ENCODE results near the gene SDC4. TPM values are rescaled to one million over a fixed set of nuclear protein-coding genes. Genes with fewer than 3 reads are reported as not detected.

SDC4 gene
- total RNA-seq, 1 donor from 2014 or later = 62.6 TPM

- intact Hi-C loops (cut with DNase I) = no loop called here
Measured at GRCh38 chr20:45391559-45391958, 43.3 kb upstream of the SDC4 start.

GRCh38 chr20:45390931-45391330 is 42.7 kb upstream of the SDC4 start:
- TF ChIP-seq, protein P1, sequence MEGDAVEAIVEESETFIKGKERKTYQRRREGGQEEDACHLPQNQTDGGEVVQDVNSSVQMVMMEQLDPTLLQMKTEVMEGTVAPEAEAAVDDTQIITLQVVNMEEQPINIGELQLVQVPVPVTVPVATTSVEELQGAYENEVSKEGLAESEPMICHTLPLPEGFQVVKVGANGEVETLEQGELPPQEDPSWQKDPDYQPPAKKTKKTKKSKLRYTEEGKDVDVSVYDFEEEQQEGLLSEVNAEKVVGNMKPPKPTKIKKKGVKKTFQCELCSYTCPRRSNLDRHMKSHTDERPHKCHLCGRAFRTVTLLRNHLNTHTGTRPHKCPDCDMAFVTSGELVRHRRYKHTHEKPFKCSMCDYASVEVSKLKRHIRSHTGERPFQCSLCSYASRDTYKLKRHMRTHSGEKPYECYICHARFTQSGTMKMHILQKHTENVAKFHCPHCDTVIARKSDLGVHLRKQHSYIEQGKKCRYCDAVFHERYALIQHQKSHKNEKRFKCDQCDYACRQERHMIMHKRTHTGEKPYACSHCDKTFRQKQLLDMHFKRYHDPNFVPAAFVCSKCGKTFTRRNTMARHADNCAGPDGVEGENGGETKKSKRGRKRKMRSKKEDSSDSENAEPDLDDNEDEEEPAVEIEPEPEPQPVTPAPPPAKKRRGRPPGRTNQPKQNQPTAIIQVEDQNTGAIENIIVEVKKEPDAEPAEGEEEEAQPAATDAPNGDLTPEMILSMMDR (IDR thresholded peaks at IDR 0.05) = no peak
- TF ChIP-seq POLR2AphosphoS5 (IDR thresholded peaks at IDR 0.05; ENCODE audit: insufficient read depth in 1 of 2, low read depth in 1 of 2) = no peak
- TF ChIP-seq POLR2A (IDR thresholded peaks at IDR 0.05) = no peak
- H3K4me1 ChIP-seq = no peaks in the 10 kb centered on the region
- H3K4me3 ChIP-seq = no peak overlapping the region
- no peak overlapping the region for H3K27ac ChIP-seq
- H3K9me3 ChIP-seq = no peaks in the 10 kb centered on the region
- DNase-seq (ENCODE audit: extremely low spot score in 2 of 2) = no peak
- no peaks in the 10 kb centered on the region for H3K36me3 ChIP-seq
- intact Hi-C loops (cut with DNase I) = no loop called here
- H3K27me3 ChIP-seq = no peaks in the 10 kb centered on the region

More at GRCh38 chr20:45391559-45391958, 43.3 kb upstream of the SDC4 start:
- Histone ChIP-seq H3K4me3 (no peak overlapping the region), H3K27ac (no peak overlapping the region), H3K9me3 (no peaks in the 10 kb centered on the region), H3K4me1 (no peaks in the 10 kb centered on the region), H3K36me3 (no peaks in the 10 kb centered on the region), H3K27me3 (no peaks in the 10 kb centered on the region)
- DNase-seq (ENCODE audit: extremely low spot score in 2 of 2) = no peak
- no peak for TF ChIP-seq POLR2A (IDR thresholded peaks at IDR 0.05)
- TF ChIP-seq POLR2AphosphoS5 (IDR thresholded peaks at IDR 0.05; ENCODE audit: insufficient read depth in 1 of 2, low read depth in 1 of 2) = no peak
- TF ChIP-seq, protein P1 (IDR thresholded peaks at IDR 0.05) = no peak

- intact Hi-C loops (cut with DNase I) = no loop called here
Measured at GRCh38 chr20:45387274-45387673, 39.0 kb upstream of the SDC4 start.

GRCh38 chr20:45378191-45378590 is 30.0 kb upstream of the SDC4 start, which contains the start of gene TP53TG5:
Gene TP53TG5 (minus strand): TSS chr20:45378325. CDS start chr20:45378236, 89 bp downstream.
- DNase-seq (ENCODE audit: extremely low spot score in 2 of 2) = peak in 1 of 2 donors; percentile 62
- intact Hi-C loops (cut with DNase I) = no loop called here
- H3K4me3 ChIP-seq = no peak within 1 kb of the TSS
- peaks cover 5% of the 10 kb centered on the region for H3K4me1 ChIP-seq
- no peaks in the 10 kb centered on the region for H3K9me3 ChIP-seq
- TF ChIP-seq POLR2AphosphoS5 (IDR thresholded peaks at IDR 0.05; ENCODE audit: insufficient read depth in 1 of 2, low read depth in 1 of 2) (no peak), POLR2A (IDR thresholded peaks at IDR 0.05) (no peak)
- TF ChIP-seq, protein P1 (IDR thresholded peaks at IDR 0.05) = no peak
- no peak within 1 kb of the TSS for H3K27ac ChIP-seq
- H3K27me3 ChIP-seq = no peaks in the 10 kb centered on the region
- H3K36me3 ChIP-seq = no peaks in the 10 kb centered on the region

More at GRCh38 chr20:45387274-45387673, 39.0 kb upstream of the SDC4 start:
- no peak for TF ChIP-seq POLR2AphosphoS5 (IDR thresholded peaks at IDR 0.05; ENCODE audit: insufficient read depth in 1 of 2, low read depth in 1 of 2)
- Histone ChIP-seq H3K27me3 (no peaks in the 10 kb centered on the region), H3K27ac (no peak overlapping the region), H3K4me1 (no peaks in the 10 kb centered on the region), H3K9me3 (no peaks in the 10 kb centered on the region), H3K4me3 (no peak overlapping the region), H3K36me3 (no peaks in the 10 kb centered on the region)
- DNase-seq (ENCODE audit: extremely low spot score in 2 of 2) = no peak

GRCh38 chr20:45377269-45377668 is 29.0 kb upstream of the SDC4 start:
- TF ChIP-seq POLR2AphosphoS5 (IDR thresholded peaks at IDR 0.05; ENCODE audit: insufficient read depth in 1 of 2, low read depth in 1 of 2) (no peak), POLR2A (IDR thresholded peaks at IDR 0.05) (no peak)
- TF ChIP-seq, protein P1 (IDR thresholded peaks at IDR 0.05) = no peak
- H3K27ac ChIP-seq = no peak overlapping the region
- intact Hi-C loops (cut with DNase I) = no loop called here
- peaks cover 15% of the 10 kb centered on the region for H3K4me1 ChIP-seq
- no peak for DNase-seq (ENCODE audit: extremely low spot score in 2 of 2)
- H3K36me3 ChIP-seq = no peaks in the 10 kb centered on the region
- no peaks in the 10 kb centered on the region for H3K27me3 ChIP-seq
- no peak overlapping the region for H3K4me3 ChIP-seq
- H3K9me3 ChIP-seq = no peaks in the 10 kb centered on the region

Measured in vagina (tissue), 2 donors.